ENCODE measurements around the gene ICOSLG. TPM values are rescaled to one million over a fixed set of nuclear protein-coding genes. Genes with fewer than 3 reads are reported as not detected.
A peak's percentile ranks its signal among the peaks of the same experiment; 100 is the strongest.

ICOSLG gene
- total and polyA plus RNA-seq, 4 donors: 1.6 to 4.0 (median 2.7) TPM

DNA sequence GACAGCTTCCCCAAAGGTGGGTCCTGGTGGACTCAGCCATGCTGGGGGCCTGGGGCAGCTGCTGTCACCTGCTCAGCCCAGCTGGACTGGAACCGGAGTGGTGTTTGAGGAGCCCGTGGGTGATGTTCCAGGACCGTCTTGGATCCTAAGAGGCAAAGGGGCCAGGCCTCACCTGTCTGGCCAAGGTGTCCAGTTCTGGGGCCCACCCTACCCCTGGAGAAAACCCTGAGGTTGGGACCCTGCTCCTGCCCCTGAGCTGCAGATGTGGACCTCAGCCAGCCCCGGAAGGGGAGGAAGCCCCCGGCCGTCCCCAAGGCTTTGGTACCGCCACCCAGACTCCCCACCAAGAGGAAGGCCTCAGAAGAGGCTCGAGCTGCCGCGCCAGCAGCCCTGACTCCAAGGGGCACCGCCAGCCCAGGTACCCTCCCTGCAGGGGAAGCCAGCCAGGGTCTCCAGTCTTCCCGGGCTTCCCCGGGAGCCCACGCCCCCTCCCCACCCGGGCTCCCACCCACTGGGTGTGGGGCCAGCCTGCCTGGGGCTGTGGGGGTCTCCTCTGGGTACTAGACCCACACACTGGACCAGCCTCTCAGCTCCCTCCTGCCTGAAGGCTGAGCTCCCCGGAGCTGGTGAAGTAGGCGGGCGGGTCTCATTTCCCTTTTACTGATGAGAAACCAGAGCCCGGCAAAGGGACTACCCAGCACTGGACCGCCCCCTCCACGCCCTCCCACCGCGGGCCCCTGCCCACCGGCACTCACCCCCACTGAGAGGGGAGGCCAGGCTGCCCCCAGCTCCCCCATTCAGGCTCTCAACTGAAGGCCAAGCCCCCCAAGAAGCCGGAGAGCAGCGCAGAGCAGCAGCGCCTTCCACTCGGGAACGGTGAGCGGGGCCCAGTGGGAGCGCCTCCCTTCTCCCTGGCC is 46.2 kb upstream of the ICOSLG start:
- H3K9ac ChIP-seq (ENCODE audit: insufficient read depth in 1 of 2, low read length in 2 of 2): no peak overlapping the region
- ATAC-seq (ENCODE audit: insufficient read depth, low FRiP score) (no peak), DNase-seq (no peak)
- no peaks in the 10 kb centered on the region for H3K36me3 ChIP-seq (ENCODE audit: control insufficient read depth in 4 of 4, insufficient read depth in 4 of 4, low read length in 4 of 4)
- H3K9me3 ChIP-seq (ENCODE audit: control insufficient read depth in 4 of 4, insufficient read depth in 3 of 4, low read length in 3 of 4): no peaks in the 10 kb centered on the region
- TF ChIP-seq, protein P1, sequence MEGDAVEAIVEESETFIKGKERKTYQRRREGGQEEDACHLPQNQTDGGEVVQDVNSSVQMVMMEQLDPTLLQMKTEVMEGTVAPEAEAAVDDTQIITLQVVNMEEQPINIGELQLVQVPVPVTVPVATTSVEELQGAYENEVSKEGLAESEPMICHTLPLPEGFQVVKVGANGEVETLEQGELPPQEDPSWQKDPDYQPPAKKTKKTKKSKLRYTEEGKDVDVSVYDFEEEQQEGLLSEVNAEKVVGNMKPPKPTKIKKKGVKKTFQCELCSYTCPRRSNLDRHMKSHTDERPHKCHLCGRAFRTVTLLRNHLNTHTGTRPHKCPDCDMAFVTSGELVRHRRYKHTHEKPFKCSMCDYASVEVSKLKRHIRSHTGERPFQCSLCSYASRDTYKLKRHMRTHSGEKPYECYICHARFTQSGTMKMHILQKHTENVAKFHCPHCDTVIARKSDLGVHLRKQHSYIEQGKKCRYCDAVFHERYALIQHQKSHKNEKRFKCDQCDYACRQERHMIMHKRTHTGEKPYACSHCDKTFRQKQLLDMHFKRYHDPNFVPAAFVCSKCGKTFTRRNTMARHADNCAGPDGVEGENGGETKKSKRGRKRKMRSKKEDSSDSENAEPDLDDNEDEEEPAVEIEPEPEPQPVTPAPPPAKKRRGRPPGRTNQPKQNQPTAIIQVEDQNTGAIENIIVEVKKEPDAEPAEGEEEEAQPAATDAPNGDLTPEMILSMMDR (IDR thresholded peaks at IDR 0.05; ENCODE audit: control extremely low read depth, extremely low read depth): no peak
- H3K27me3 ChIP-seq (ENCODE audit: control insufficient read depth in 3 of 3, insufficient read depth in 3 of 3, low read length in 2 of 3): peaks cover 0 to 25% (median 0%) of the 10 kb centered on the region in 3 donors
- H3K4me1 ChIP-seq (ENCODE audit: control insufficient read depth in 5 of 5, insufficient read depth in 5 of 5, low read length in 5 of 5): peaks cover 0 to 15% (median 4%) of the 10 kb centered on the region in 5 donors
- H3K27ac ChIP-seq (ENCODE audit: low read depth in 1 of 2, low read length in 1 of 2): no peak overlapping the region
- 77 to 82% methylated on average over 29 to 31 of the region's 31 CpGs for WGBS, 2 donors
- no peak overlapping the region for H3K4me3 ChIP-seq

DNA sequence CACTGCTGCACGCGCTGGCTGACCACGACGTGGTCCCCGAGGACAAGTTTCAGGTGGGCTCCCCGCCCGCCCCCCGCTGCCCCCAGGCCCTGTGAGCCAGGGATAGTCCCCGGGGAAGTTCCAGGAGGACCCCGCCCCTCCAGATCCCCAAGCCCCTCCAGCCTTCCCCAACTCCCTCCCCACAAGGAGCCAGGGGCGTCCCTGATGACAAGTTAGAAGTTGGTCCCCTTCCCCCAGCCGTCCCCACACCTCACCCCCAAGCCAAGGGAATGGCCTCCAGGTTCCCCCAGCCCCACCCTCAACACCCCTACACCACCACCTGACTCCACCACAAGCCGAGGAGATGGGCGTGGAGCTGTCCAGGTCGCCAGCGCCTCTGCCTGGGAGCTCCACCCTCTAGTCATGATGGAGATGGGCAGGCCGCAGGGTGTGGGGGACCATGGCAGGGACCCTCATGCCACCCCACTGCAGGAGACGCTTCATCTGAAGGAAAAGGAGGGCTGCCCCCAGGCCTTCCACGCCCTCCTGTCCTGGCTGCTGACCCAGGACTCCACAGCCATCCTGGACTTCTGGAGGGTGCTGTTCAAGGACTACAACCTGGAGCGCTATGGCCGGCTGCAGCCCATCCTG is 45.5 kb upstream of the ICOSLG start:
- 56 to 82% methylated on average over 21 of the region's 21 CpGs for WGBS, 2 donors
- H3K9ac ChIP-seq (ENCODE audit: insufficient read depth in 1 of 2, low read length in 2 of 2): no peak overlapping the region
- TF ChIP-seq, protein P1 (IDR thresholded peaks at IDR 0.05; ENCODE audit: control extremely low read depth, extremely low read depth): no peak
- no peaks in the 10 kb centered on the region for H3K9me3 ChIP-seq (ENCODE audit: control insufficient read depth in 4 of 4, insufficient read depth in 3 of 4, low read length in 3 of 4)
- no peak overlapping the region for H3K27ac ChIP-seq (ENCODE audit: low read depth in 1 of 2, low read length in 1 of 2)
- H3K27me3 ChIP-seq (ENCODE audit: control insufficient read depth in 3 of 3, insufficient read depth in 3 of 3, low read length in 2 of 3): peaks cover 0 to 25% (median 0%) of the 10 kb centered on the region in 3 donors
- DNase-seq: no peak
- no peak for ATAC-seq (ENCODE audit: insufficient read depth, low FRiP score)
- H3K36me3 ChIP-seq (ENCODE audit: control insufficient read depth in 4 of 4, insufficient read depth in 4 of 4, low read length in 4 of 4): no peaks in the 10 kb centered on the region
- no peak overlapping the region for H3K4me3 ChIP-seq
- H3K4me1 ChIP-seq (ENCODE audit: control insufficient read depth in 5 of 5, insufficient read depth in 5 of 5, low read length in 5 of 5): peaks cover 0 to 15% (median 4%) of the 10 kb centered on the region in 5 donors

DNA sequence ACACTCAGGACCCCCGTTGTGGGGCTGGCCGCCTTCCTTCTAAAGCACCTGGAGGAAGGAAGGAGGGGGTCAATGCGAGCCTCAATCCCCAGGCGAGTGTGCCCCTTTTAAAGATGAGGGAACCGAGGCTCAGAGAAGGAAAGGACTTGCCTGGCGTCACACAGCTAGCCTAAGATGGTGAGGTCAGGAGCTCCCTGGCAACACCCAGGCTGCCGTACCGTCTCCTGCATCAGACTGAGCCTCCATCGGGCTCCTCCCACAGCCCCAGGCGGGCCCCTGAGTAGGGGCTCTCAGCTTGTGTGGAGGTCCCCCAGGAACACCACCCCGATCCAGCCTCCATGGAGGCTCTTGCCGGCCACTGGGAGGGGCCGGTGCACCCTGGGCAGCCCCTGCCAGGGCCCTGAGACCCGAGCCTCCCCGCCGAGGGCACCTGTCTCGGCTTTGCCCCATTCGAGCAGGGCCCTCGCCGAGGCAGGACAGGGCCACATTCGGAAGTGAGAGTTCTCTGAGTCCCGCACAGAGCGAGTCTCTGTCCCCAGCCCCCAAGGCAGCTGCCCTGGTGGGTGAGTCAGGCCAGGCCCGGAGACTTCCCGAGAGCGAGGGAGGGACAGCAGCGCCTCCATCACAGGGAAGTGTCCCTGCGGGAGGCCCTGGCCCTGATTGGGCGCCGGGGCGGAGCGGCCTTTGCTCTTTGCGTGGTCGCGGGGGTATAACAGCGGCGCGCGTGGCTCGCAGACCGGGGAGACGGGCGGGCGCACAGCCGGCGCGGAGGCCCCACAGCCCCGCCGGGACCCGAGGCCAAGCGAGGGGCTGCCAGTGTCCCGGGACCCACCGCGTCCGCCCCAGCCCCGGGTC is 44.6 kb upstream of the ICOSLG start, which contains the start of gene AIRE:
Gene AIRE, plus strand, starts transcription at position 739 of the 855 bp plus-strand sequence. CDS start 131 bp downstream, outside the sequence.
- Histone ChIP-seq H3K27me3 (ENCODE audit: control insufficient read depth in 3 of 3, insufficient read depth in 3 of 3, low read length in 2 of 3) (peaks cover 0 to 25% (median 0%) of the 10 kb centered on the region in 3 donors), H3K27ac (ENCODE audit: low read depth in 1 of 2, low read length in 1 of 2) (no peak within 1 kb of the TSS), H3K9me3 (ENCODE audit: control insufficient read depth in 4 of 4, insufficient read depth in 3 of 4, low read length in 3 of 4) (no peaks in the 10 kb centered on the region), H3K36me3 (ENCODE audit: control insufficient read depth in 4 of 4, insufficient read depth in 4 of 4, low read length in 4 of 4) (no peaks in the 10 kb centered on the region), H3K9ac (ENCODE audit: insufficient read depth in 1 of 2, low read length in 2 of 2) (no peak within 1 kb of the TSS), H3K4me1 (ENCODE audit: control insufficient read depth in 5 of 5, insufficient read depth in 5 of 5, low read length in 5 of 5) (peaks cover 0 to 15% (median 4%) of the 10 kb centered on the region in 5 donors), H3K4me3 (no peak within 1 kb of the TSS)
- WGBS, 2 donors: 37 to 58% methylated on average over 56 of the region's 56 CpGs
- ATAC-seq (ENCODE audit: insufficient read depth, low FRiP score): no peak
- DNase-seq: peak in 1 of 3 donors; percentile 34
- TF ChIP-seq, protein P1 (IDR thresholded peaks at IDR 0.05; ENCODE audit: control extremely low read depth, extremely low read depth): no peak

All from lung (tissue), 12 donors.